Prostate gland (tissue), 2 donors: ENCODE measurements around the gene TAF3. TPM values are rescaled to one million over a fixed set of nuclear protein-coding genes. Genes with fewer than 3 reads are reported as not detected.

ENCODE experiments used
- DNase-seq: peaks from one replicate; pipeline ENCODE4 v3.0.0-alpha.2; 2019; ENCODE audit warnings: low spot score
- H3K27ac ChIP-seq, 2 donors: fragments of 200-600 bp; sonication (generic); 2 replicates each; pipeline ENCODE4 v1.5.1; 2017 to 2019
- H3K27me3 ChIP-seq: fragments of 200-600 bp; sonication (generic); replicated peaks from 2 replicates; pipeline ENCODE4 v1.5.1; 2019; ENCODE audit not compliant: insufficient read depth
- H3K36me3 ChIP-seq, 2 donors: fragments of 200-600 bp; sonication (generic); 1 replicate in 1 of 2; 2 replicates in 1 of 2; pipeline versions ENCODE4 v1.5.1 to v1.8.1; 2017 to 2019
- H3K4me1 ChIP-seq: fragments of 200-600 bp; sonication (generic); replicated peaks from 2 replicates; pipeline ENCODE4 v1.5.1; 2019
- H3K4me3 ChIP-seq, 2 donors: fragments of 200-600 bp; sonication (generic); 2 replicates each; pipeline ENCODE4 v1.5.1; 2017 to 2019
- H3K9me3 ChIP-seq: fragments of 200-600 bp; sonication (generic); 2 replicates; pipeline ENCODE4 v1.5.1; 2017
- CTCF ChIP-seq, 4 experiments: fragments of 200-600 bp in 2 of 4; fragments of 450-650 bp in 2 of 4; sonication (generic) in 2 of 4; IDR thresholded peaks; 1 replicate in 3 of 4; 2 replicates in 1 of 4; pipeline ENCODE4 v1.5.1; 2016 to 2019; ENCODE audit warnings: antibody characterized with exemption in 4 of 4, mild to moderate bottlenecking in 2 of 4, moderate library complexity in 2 of 4
- POLR2A ChIP-seq: fragments of 450-650 bp; IDR thresholded peaks from one replicate; pipeline ENCODE4 v1.6.1; 2016; ENCODE audit warnings: antibody characterized with exemption, mild to moderate bottlenecking
- POLR2AphosphoS5 ChIP-seq: sonication (generic); formaldehyde crosslinking; IDR thresholded peaks from one replicate; pipeline ENCODE4 v1.6.1; 2017; ENCODE audit warnings: antibody characterized with exemption
- WGBS: methylation state at CpG from one replicate; pipeline ENCODE4 v1.1.5; 2018; 5-methylcytosine and 5-hydroxymethylcytosine counted together
- intact Hi-C: fragments of 100-400 bp; cut with DNase I; formaldehyde crosslinking; loops from one replicate; pipeline ENCODE4 v1.14.2; 2022
- total RNA-seq, 2 donors: library from RNA; depleted of rRNA; stranded (reverse); fragments of >200 nt; gene quantifications; one replicate each; pipeline ENCODE4 v1.1.0, GENCODE V29; 2016

Gene TAF3
- total RNA-seq, 2 donors from 2014 or later = 4.4 to 20.2 TPM

- Histone ChIP-seq H3K4me3 (no peak overlapping the region), H3K27me3 (no peaks in the 10 kb centered on the region), H3K4me1 (no peaks in the 10 kb centered on the region), H3K27ac (no peak overlapping the region), H3K36me3 (no peaks in the 10 kb centered on the region), H3K9me3 (no peaks in the 10 kb centered on the region)
- WGBS = 96% methylated on average over 5 of the region's 5 CpGs
- no peak for TF ChIP-seq POLR2A
- TF ChIP-seq POLR2AphosphoS5 = no peak
- no peak for TF ChIP-seq CTCF (IDR thresholded peaks at IDR 0.05)
- intact Hi-C loops = no loop called here
- DNase-seq = no peak
These were observed 99.4 kb downstream of the TAF3 start for GRCh38 chr10:7917736-7918135.

GRCh38 chr10:7922707-7923106 lies 104.4 kb downstream of the TAF3 start:
- no peaks in the 10 kb centered on the region for H3K27me3 ChIP-seq
- no peak for TF ChIP-seq CTCF (IDR thresholded peaks at IDR 0.05)
- no peak for TF ChIP-seq POLR2A
- TF ChIP-seq POLR2AphosphoS5 = no peak
- no peaks in the 10 kb centered on the region for H3K4me1 ChIP-seq
- H3K27ac ChIP-seq = no peak overlapping the region
- intact Hi-C loops = no loop called here
- no peak for DNase-seq
- WGBS = 91% methylated on average over 3 of the region's 3 CpGs
- H3K9me3 ChIP-seq = no peaks in the 10 kb centered on the region
- H3K36me3 ChIP-seq = no peaks in the 10 kb centered on the region
- H3K4me3 ChIP-seq = no peak overlapping the region

- H3K9me3 ChIP-seq = no peaks in the 10 kb centered on the region
- 96% methylated on average over 3 of the region's 3 CpGs for WGBS
- H3K36me3 ChIP-seq = no peaks in the 10 kb centered on the region
- no peaks in the 10 kb centered on the region for H3K4me1 ChIP-seq
- TF ChIP-seq CTCF (IDR thresholded peaks at IDR 0.05) (no peak), POLR2A (no peak), POLR2AphosphoS5 (no peak)
- H3K27me3 ChIP-seq = no peaks in the 10 kb centered on the region
- H3K27ac ChIP-seq = no peak overlapping the region
- no peak overlapping the region for H3K4me3 ChIP-seq
- no peak for DNase-seq
- intact Hi-C loops = no loop called here
These were observed 110.2 kb downstream of the TAF3 start for GRCh38 chr10:7928536-7928935.

- H3K9me3 ChIP-seq = no peaks in the 10 kb centered on the region
- H3K27me3 ChIP-seq = no peaks in the 10 kb centered on the region
- DNase-seq = no peak
- H3K27ac ChIP-seq = no peak overlapping the region
- H3K4me3 ChIP-seq = no peak overlapping the region
- WGBS = 93% methylated on average over 9 of the region's 9 CpGs
- intact Hi-C loops = no loop called here
- H3K36me3 ChIP-seq = no peaks in the 10 kb centered on the region
- H3K4me1 ChIP-seq = no peaks in the 10 kb centered on the region
- TF ChIP-seq CTCF (IDR thresholded peaks at IDR 0.05) (no peak), POLR2A (no peak), POLR2AphosphoS5 (no peak)
These were observed 114.2 kb downstream of the TAF3 start for GRCh38 chr10:7932301-7933036.

- Histone ChIP-seq H3K27me3 (no peaks in the 10 kb centered on the region), H3K36me3 (no peaks in the 10 kb centered on the region), H3K4me3 (no peak overlapping the region), H3K27ac (no peak overlapping the region), H3K9me3 (no peaks in the 10 kb centered on the region), H3K4me1 (no peaks in the 10 kb centered on the region)
- TF ChIP-seq POLR2AphosphoS5 (no peak), CTCF (IDR thresholded peaks at IDR 0.05) (no peak), POLR2A (no peak)
- WGBS = 54% methylated on average over 3 of the region's 3 CpGs
- intact Hi-C loops = no loop called here
- no peak for DNase-seq
These were observed 115.0 kb downstream of the TAF3 start for GRCh38 chr10:7933262-7933661.
